Ovary (tissue), 9 donors: ENCODE results near the gene RASGRF2. TPM values are rescaled to one million over a fixed set of nuclear protein-coding genes. Genes with fewer than 3 reads are reported as not detected.

Source experiments
- DNase-seq, 5 donors: peaks; one replicate each; pipeline ENCODE4 v3.0.0-alpha.2; 2019 to 2020
- H3K27ac ChIP-seq, 2 donors: fragments of 200-600 bp; one replicate each; pipeline versions ENCODE4 v1.5.1 to v1.8.0; 2019 to 2022
- H3K27me3 ChIP-seq: fragments of 200-600 bp; one replicate; pipeline ENCODE4 v1.8.0; 2022
- H3K36me3 ChIP-seq: fragments of 200-600 bp; sonication (generic); one replicate; pipeline ENCODE4 v1.5.1; 2019
- H3K4me1 ChIP-seq: one replicate; pipeline ENCODE4 v1.8.1; 2013; ENCODE audit warnings: mild to moderate bottlenecking, moderate library complexity; ENCODE audit not compliant: insufficient read depth
- H3K4me3 ChIP-seq: fragments of 200-600 bp; sonication (generic); one replicate; pipeline ENCODE4 v1.5.1; 2017
- H3K9me3 ChIP-seq, 2 donors: fragments of 200-600 bp in 1 of 2; sonication (generic) in 1 of 2; one replicate each; pipeline versions ENCODE4 v1.5.1 to v1.8.1; 2013 to 2019; ENCODE audit warnings: mild to moderate bottlenecking in 1 of 2, moderate library complexity in 1 of 2
- CTCF ChIP-seq, 3 donors: fragments of 450-650 bp in 2 of 3; fragments of 200-600 bp in 1 of 3; IDR thresholded peaks; one replicate each; pipeline versions ENCODE4 v1.5.1 to v1.8.0; 2016 to 2022; ENCODE audit warnings: antibody characterized with exemption in 3 of 3, mild to moderate bottlenecking in 1 of 3
- EP300 ChIP-seq: sonication (generic); formaldehyde crosslinking; IDR thresholded peaks from one replicate; pipeline ENCODE4 v1.6.1; 2017; ENCODE audit warnings: antibody characterized with exemption
- POLR2A ChIP-seq: fragments of 450-650 bp; IDR thresholded peaks from one replicate; pipeline ENCODE4 v1.6.1; 2017; ENCODE audit warnings: antibody characterized with exemption, mild to moderate bottlenecking, moderate library complexity
- WGBS, 3 donors: extraction: QIAGEN DNeasy Blood & Tissue Kit in 1 of 3; methylation state at CpG; one replicate each; pipeline versions ENCODE4 v1.1.5 to v1.1.7; 2013 to 2017; 5-methylcytosine and 5-hydroxymethylcytosine counted together
- intact Hi-C, 4 donors: fragments of 100-400 bp; cut with DNase I; formaldehyde crosslinking; loops; one replicate each; pipeline versions ENCODE4 v1.11.0 to v1.15.1; 2022 to 2023
- polyA plus RNA-seq, 2 donors: library from polyadenylated mRNA; stranded (reverse); fragments of 200-250 nt in 1 of 2; fragments of 350-450 nt in 1 of 2; fragmentation: Illumina TruSeq in 1 of 2; extraction: RNeasy Lipid Tissue Mini Kit (QIAGEN cat#74804) in 1 of 2; gene quantifications; one replicate each; pipeline ENCODE4 v1.2.3, GENCODE V29; 2013 to 2014
- total RNA-seq, 7 donors: library from RNA; depleted of rRNA in 2 of 7; stranded (reverse); fragments of >200 nt in 2 of 7; fragmentation: NEBNext Ultra II Directional in 3 of 7; extraction: Animal tissue kit (Norgen Biotek cat#: 25700) in 3 of 7; gene quantifications; one replicate each; pipeline versions ENCODE4 v1.1.0 to v1.2.4, GENCODE V29; 2016 to 2023
- donor health status: DM: no; HTN: no; CAD: no; lungs with moderate emphysema.
- donor health status: DM: no; HTN: no; CAD: no.
- donor health status: Bipolar disorder and iron deficiency.
- donor health status: DM: yes; HTN: yes; CAD: no.
- donor health status: DM: no; HTN: no; CAD: no.
- donor health status: DM: yes; HTN: yes; CAD: no.

Gene RASGRF2
- total and polyA plus RNA-seq, 9 donors, result 8.6 to 55.1 (median 23.0) TPM

DNA sequence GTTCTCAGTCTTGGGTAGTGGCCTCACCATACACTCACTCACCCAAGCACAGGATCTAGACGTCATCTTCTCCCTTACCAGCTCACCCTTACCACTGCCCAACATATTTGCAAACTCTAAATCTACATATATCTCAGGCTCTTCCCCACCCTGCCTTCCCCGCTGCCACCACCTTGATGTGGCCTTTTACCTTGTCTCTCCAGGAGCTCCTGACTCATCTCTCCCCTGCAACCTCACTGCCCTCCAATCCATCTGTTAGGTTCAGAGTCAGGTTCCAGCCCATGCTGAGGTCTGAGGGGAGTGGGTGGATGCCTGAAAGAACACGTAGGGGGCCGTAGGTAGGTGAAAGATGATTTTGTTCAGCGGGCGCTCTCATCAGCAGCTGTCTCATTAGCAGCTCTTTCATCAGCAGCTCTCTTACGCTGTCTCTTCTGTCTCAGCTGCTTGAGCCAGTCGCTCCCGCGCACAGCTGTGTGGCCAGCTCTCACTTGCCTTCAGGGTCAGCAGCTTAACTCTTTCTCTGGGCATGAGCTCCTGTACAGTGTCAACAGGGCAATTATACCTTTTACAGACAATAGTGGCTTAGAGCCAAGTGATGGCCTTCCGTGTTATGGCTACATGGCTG is 249.8 kb downstream of the RASGRF2 start:
- TF ChIP-seq POLR2A, result no peak
- TF ChIP-seq CTCF (IDR thresholded peaks at IDR 0.05), result no peak
- no peak for TF ChIP-seq EP300
- no peak overlapping the region for H3K4me3 ChIP-seq
- no peak overlapping the region for H3K27ac ChIP-seq
- no peaks in the 10 kb centered on the region for H3K27me3 ChIP-seq
- intact Hi-C loops, result no loop called here
- no peaks in the 10 kb centered on the region for H3K9me3 ChIP-seq
- no peaks in the 10 kb centered on the region for H3K4me1 ChIP-seq
- no peaks in the 10 kb centered on the region for H3K36me3 ChIP-seq
- no peak for DNase-seq
- WGBS, 3 donors, result 82 to 87% (median 83%) methylated on average over 11 of the region's 11 CpGs

- no peaks in the 10 kb centered on the region for H3K36me3 ChIP-seq
- intact Hi-C loops, result no loop called here
- H3K9me3 ChIP-seq, result no peaks in the 10 kb centered on the region
- 94 to 95% (median 94%) methylated on average over 11 of the region's 11 CpGs for WGBS, 3 donors
- TF ChIP-seq POLR2A (no peak), EP300 (no peak)
- no peaks in the 10 kb centered on the region for H3K4me1 ChIP-seq
- H3K4me3 ChIP-seq, result no peak overlapping the region
- no peaks in the 10 kb centered on the region for H3K27me3 ChIP-seq
- no peak overlapping the region for H3K27ac ChIP-seq
- DNase-seq, result no peak
These were observed 252.1 kb downstream of the RASGRF2 start for GRCh38 chr5:81212211-81212751.

GRCh38 chr5:81213070-81213469 is 252.9 kb downstream of the RASGRF2 start:
- Histone ChIP-seq H3K36me3 (no peaks in the 10 kb centered on the region), H3K4me3 (no peak overlapping the region), H3K27me3 (no peaks in the 10 kb centered on the region), H3K27ac (no peak overlapping the region), H3K4me1 (no peaks in the 10 kb centered on the region), H3K9me3 (no peaks in the 10 kb centered on the region)
- WGBS, 3 donors, result 90 to 93% (median 91%) methylated on average over 3 of the region's 3 CpGs
- no peak for TF ChIP-seq CTCF (IDR thresholded peaks at IDR 0.05)
- intact Hi-C loops, result no loop called here
- DNase-seq, result no peak

- no peaks in the 10 kb centered on the region for H3K9me3 ChIP-seq
- WGBS, 3 donors, result 87 to 93% (median 92%) methylated on average over 8 of the region's 8 CpGs
These were observed 254.7 kb downstream of the RASGRF2 start for GRCh38 chr5:81214848-81215247.

More at GRCh38 chr5:81214848-81215247, 254.7 kb downstream of the RASGRF2 start:
- intact Hi-C loops, result no loop called here
- Histone ChIP-seq H3K27ac (no peak overlapping the region), H3K4me1 (no peaks in the 10 kb centered on the region), H3K27me3 (no peaks in the 10 kb centered on the region), H3K36me3 (no peaks in the 10 kb centered on the region), H3K4me3 (no peak overlapping the region)
- no peak for TF ChIP-seq EP300
- TF ChIP-seq POLR2A, result no peak
- no peak for TF ChIP-seq CTCF (IDR thresholded peaks at IDR 0.05)
- no peak for DNase-seq
